ENCODE results near the gene DUXA. TPM values are rescaled to one million over a fixed set of nuclear protein-coding genes. Genes with fewer than 3 reads are reported as not detected.

Gene DUXA
- polyA plus RNA-seq, 3 donors = not detected

DNA sequence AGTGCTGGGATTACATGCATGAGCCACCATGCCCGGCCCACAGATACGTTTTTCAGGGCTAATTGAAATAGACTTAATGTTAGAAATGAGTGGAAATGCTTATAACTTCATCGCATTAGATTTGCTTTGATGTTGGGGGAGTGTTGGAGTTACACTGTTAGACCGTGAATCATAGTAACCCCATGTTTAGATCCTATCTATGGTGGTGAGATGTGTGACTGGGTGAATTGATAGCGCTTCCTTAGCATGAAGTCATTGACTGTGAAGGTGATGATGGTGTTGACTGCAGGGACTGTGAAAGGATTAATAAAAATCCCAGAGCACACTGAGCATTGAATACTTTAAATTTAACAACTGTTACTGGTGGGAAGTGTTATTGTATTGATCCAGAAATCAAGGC is 25.7 kb upstream of the DUXA start:
- TF ChIP-seq, protein P1, sequence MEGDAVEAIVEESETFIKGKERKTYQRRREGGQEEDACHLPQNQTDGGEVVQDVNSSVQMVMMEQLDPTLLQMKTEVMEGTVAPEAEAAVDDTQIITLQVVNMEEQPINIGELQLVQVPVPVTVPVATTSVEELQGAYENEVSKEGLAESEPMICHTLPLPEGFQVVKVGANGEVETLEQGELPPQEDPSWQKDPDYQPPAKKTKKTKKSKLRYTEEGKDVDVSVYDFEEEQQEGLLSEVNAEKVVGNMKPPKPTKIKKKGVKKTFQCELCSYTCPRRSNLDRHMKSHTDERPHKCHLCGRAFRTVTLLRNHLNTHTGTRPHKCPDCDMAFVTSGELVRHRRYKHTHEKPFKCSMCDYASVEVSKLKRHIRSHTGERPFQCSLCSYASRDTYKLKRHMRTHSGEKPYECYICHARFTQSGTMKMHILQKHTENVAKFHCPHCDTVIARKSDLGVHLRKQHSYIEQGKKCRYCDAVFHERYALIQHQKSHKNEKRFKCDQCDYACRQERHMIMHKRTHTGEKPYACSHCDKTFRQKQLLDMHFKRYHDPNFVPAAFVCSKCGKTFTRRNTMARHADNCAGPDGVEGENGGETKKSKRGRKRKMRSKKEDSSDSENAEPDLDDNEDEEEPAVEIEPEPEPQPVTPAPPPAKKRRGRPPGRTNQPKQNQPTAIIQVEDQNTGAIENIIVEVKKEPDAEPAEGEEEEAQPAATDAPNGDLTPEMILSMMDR (IDR thresholded peaks at IDR 0.05) = no peak
- Histone ChIP-seq H3K79me2 (ENCODE audit: insufficient read depth, low read length) (peaks cover 23% of the 10 kb centered on the region), H3K27me3 (ENCODE audit: control insufficient read depth in 2 of 2, insufficient read depth in 2 of 2, low read length in 2 of 2) (no peaks in the 10 kb centered on the region), H3K4me2 (replicated peaks; ENCODE audit: extremely low read depth, low read length, poor library complexity, severe bottlenecking) (peak overlapping the region; percentile 87), H3K9ac (ENCODE audit: insufficient read depth, low read length, poor library complexity, severe bottlenecking) (no peak overlapping the region), H3K27ac (ENCODE audit: low read depth in 1 of 2, low read length in 2 of 2) (no peak overlapping the region), H2AFZ (ENCODE audit: insufficient read depth, low read depth, low read length, poor library complexity, severe bottlenecking) (no peak overlapping the region), H3K4me3 (replicated peaks in 1 of 3; ENCODE audit: low read depth in 2 of 3, low read length in 3 of 3) (peak overlapping the region in 1 of 3 experiments; percentile 89), H3K9me3 (replicated peaks in 1 of 2; ENCODE audit: control insufficient read depth in 1 of 2, insufficient read depth in 1 of 2, low read length in 2 of 2) (peaks cover 31 to 34% of the 10 kb centered on the region in 2 donors), H3K4me1 (ENCODE audit: control insufficient read depth in 1 of 2, insufficient read depth in 2 of 2, low read length in 2 of 2) (peaks cover 15 to 23% of the 10 kb centered on the region in 2 donors), H3K36me3 (replicated peaks in 1 of 2; ENCODE audit: control insufficient read depth in 1 of 2, insufficient read depth in 2 of 2, low read length in 2 of 2) (peaks cover 39 to 56% of the 10 kb centered on the region in 2 donors), H4K20me1 (ENCODE audit: insufficient read depth, low read length) (no peaks in the 10 kb centered on the region)
- Mint-ChIP-seq H3K4me3 (peak overlapping the region in 1 of 2 donors; percentile 88), H3K4me1 (peaks cover 30% of the 10 kb centered on the region), H3K27me3 (ENCODE audit: low read depth in 3 of 3) (peaks cover 0 to 10% (median 3%) of the 10 kb centered on the region in 3 donors), H3K27ac (no peak overlapping the region), H3K36me3 (peaks cover 56 to 65% of the 10 kb centered on the region in 2 donors), H3K9me3 (peaks cover 28 to 85% (median 45%) of the 10 kb centered on the region in 7 donors)
- intact Hi-C loops (cut with micrococcal nuclease) = no loop called here
- WGBS (ENCODE audit: insufficient coverage) = 100% methylated on average over 2 of the region's 5 CpGs
- DNase-seq = no peak

DNA sequence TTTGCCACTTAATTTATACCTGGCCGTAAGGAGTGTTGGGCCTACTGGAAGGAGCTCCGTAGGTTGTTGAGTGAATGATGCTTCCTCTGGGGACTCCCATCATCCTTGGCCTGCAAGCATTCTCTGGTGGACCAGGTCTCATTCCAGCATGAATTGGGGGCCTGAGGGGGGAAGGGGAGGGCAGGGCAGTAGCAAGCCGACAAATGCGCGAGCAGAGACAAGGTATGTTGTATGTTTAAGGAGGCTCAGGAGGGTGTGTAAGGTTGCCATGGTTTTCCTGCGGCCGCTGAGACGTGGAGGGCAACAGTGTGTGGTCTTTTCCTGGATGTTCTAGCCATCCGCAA is 24.8 kb upstream of the DUXA start:
- peak overlapping the region; percentile 87 for H3K4me2 ChIP-seq (replicated peaks; ENCODE audit: extremely low read depth, low read length, poor library complexity, severe bottlenecking)
- peak overlapping the region; percentile 96 for H2AFZ ChIP-seq (ENCODE audit: insufficient read depth, low read depth, low read length, poor library complexity, severe bottlenecking)
- TF ChIP-seq, protein P1 (IDR thresholded peaks at IDR 0.05) = no peak
- WGBS (ENCODE audit: insufficient coverage) = 15% methylated on average over 9 of the region's 9 CpGs
- intact Hi-C loops (cut with micrococcal nuclease) = no loop called here
- H3K4me3 Mint-ChIP-seq = peak overlapping the region; percentile 88 to 97
- H3K27ac ChIP-seq (ENCODE audit: low read depth in 1 of 2, low read length in 2 of 2) = peak overlapping the region in 1 of 2 donors; percentile 90
- H3K79me2 ChIP-seq (ENCODE audit: insufficient read depth, low read length) = peaks cover 23% of the 10 kb centered on the region
- H3K27ac Mint-ChIP-seq = peak overlapping the region; percentile 63 to 89 (median 80)
- H3K36me3 Mint-ChIP-seq = peaks cover 47 to 56% of the 10 kb centered on the region in 2 donors
- H3K4me3 ChIP-seq (replicated peaks in 1 of 3; ENCODE audit: low read depth in 2 of 3, low read length in 3 of 3) = peak overlapping the region; percentile 62 to 89 (median 73)
- peaks cover 30% of the 10 kb centered on the region for H3K4me1 Mint-ChIP-seq
- peak overlapping the region; percentile 89 for H3K9ac ChIP-seq (ENCODE audit: insufficient read depth, low read length, poor library complexity, severe bottlenecking)
- peaks cover 32 to 87% (median 50%) of the 10 kb centered on the region in 7 donors for H3K9me3 Mint-ChIP-seq
- H3K27me3 Mint-ChIP-seq (ENCODE audit: low read depth in 3 of 3) = peaks cover 0 to 10% (median 3%) of the 10 kb centered on the region in 3 donors
- no peak for DNase-seq
- H3K27me3 ChIP-seq (ENCODE audit: control insufficient read depth in 2 of 2, insufficient read depth in 2 of 2, low read length in 2 of 2) = no peaks in the 10 kb centered on the region
- H3K4me1 ChIP-seq (ENCODE audit: control insufficient read depth in 1 of 2, insufficient read depth in 2 of 2, low read length in 2 of 2) = peaks cover 15 to 23% of the 10 kb centered on the region in 2 donors
- H4K20me1 ChIP-seq (ENCODE audit: insufficient read depth, low read length) = no peaks in the 10 kb centered on the region
- H3K9me3 ChIP-seq (replicated peaks in 1 of 2; ENCODE audit: control insufficient read depth in 1 of 2, insufficient read depth in 1 of 2, low read length in 2 of 2) = peaks cover 36 to 40% of the 10 kb centered on the region in 2 donors
- H3K36me3 ChIP-seq (replicated peaks in 1 of 2; ENCODE audit: control insufficient read depth in 1 of 2, insufficient read depth in 2 of 2, low read length in 2 of 2) = peaks cover 36 to 46% of the 10 kb centered on the region in 2 donors
